ENCODE data around the gene AMPD3.

Gene AMPD3

GRCh38 chr11:10490032-10490397 lies 35.0 kb downstream of the AMPD3 start:
- DNase-seq = no peak

- no peak for DNase-seq
Measured at GRCh38 chr11:10490398-10491241, 35.6 kb downstream of the AMPD3 start.

- DNase-seq = no peak
Measured at GRCh38 chr11:10492084-10492483, 37.0 kb downstream of the AMPD3 start.

GRCh38 chr11:10493041-10493663 lies 38.1 kb downstream of the AMPD3 start:
- no peak for DNase-seq

- DNase-seq = no peak
Measured at GRCh38 chr11:10494636-10495463, 39.8 kb downstream of the AMPD3 start.

GRCh38 chr11:10495464-10495786 lies 40.4 kb downstream of the AMPD3 start:
- DNase-seq = no peak

- no peak for DNase-seq
Measured at GRCh38 chr11:10496296-10496936, 41.4 kb downstream of the AMPD3 start.

- DNase-seq = no peak
Measured at GRCh38 chr11:10497371-10498021, 42.4 kb downstream of the AMPD3 start.

- no peak for DNase-seq
Measured at GRCh38 chr11:10498022-10498400, 42.9 kb downstream of the AMPD3 start.

- DNase-seq = no peak
Measured at GRCh38 chr11:10498426-10499250, 43.6 kb downstream of the AMPD3 start.

- DNase-seq = no peak
Measured at GRCh38 chr11:10499452-10499851, 44.4 kb downstream of the AMPD3 start.

GRCh38 chr11:10499874-10500601 lies 45.0 kb downstream of the AMPD3 start:
- DNase-seq = no peak

GRCh38 chr11:10500757-10501684 lies 46.0 kb downstream of the AMPD3 start:
- DNase-seq = no peak

- DNase-seq = no peak
Measured at GRCh38 chr11:10502065-10502680, 47.1 kb downstream of the AMPD3 start.

- DNase-seq = no peak
Measured at GRCh38 chr11:10502770-10503169, 47.7 kb downstream of the AMPD3 start.

- DNase-seq = no peak
Measured at GRCh38 chr11:10503221-10503620, 48.2 kb downstream of the AMPD3 start.

- no peak for DNase-seq
Measured at GRCh38 chr11:10503777-10504480, 48.9 kb downstream of the AMPD3 start.

- DNase-seq = no peak
Measured at GRCh38 chr11:10504490-10504889, 49.4 kb downstream of the AMPD3 start.

All from stimulated activated CD4-positive, alpha-beta T cell treated with anti-CD3 and anti-CD28 coated beads, Interleukin-4, amount 100 ng/mL, for 1 hour (primary cell).